Activated gamma-delta T cell (primary cell): Measurements from ENCODE around the gene NPR2.

Source experiments
- DNase-seq: peaks from one replicate; lab custom pipeline; 2025; lab: John Stamatoyannopoulos, UW

Gene NPR2

GRCh38 chr9:35832814-35833213, 41.4 kb downstream of the NPR2 start:
- DNase-seq = no peak

GRCh38 chr9:35834260-35835215, 43.1 kb downstream of the NPR2 start:
- no peak for DNase-seq

DNA sequence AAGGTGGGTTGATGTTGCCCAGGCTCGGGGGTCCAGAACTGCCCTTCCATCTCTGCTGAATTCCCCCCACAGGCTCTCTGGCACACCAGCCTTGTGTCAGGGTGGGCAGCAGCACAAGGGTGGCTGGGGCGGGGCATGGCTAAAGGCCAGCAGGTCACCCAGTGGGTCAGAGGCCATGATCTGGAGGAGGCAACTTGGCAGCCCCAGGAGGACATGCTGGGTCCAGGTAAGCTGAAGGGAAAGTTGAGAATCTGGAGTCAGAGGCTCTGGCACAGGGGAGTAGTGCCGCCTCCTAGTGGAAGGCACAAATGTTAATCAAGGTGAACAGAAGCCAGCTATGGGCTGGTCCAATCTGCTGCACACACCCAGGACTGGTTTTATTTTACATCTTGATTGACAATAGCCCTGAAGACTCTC, 43.8 kb downstream of the NPR2 start:
- DNase-seq = no peak

DNA sequence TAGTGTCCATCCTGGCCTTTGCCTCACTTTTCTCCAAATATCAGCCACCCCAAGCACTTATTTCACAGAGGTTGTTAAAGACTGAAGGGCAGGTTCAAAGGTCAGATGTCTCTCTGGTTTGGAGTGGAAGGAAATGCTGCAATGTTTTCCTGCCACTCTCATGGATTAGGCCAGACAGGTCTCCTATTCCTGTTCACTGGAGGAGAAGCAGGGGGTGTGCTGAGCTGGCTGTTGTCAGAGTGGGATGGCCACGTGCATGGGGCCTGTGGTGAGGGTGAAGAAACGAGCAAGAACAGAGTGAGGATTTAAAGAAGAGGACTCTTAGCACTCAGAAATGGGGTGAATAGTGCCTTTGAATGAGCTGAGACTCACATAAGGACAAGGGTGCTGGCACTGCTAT, 44.4 kb downstream of the NPR2 start:
- DNase-seq = no peak

DNA sequence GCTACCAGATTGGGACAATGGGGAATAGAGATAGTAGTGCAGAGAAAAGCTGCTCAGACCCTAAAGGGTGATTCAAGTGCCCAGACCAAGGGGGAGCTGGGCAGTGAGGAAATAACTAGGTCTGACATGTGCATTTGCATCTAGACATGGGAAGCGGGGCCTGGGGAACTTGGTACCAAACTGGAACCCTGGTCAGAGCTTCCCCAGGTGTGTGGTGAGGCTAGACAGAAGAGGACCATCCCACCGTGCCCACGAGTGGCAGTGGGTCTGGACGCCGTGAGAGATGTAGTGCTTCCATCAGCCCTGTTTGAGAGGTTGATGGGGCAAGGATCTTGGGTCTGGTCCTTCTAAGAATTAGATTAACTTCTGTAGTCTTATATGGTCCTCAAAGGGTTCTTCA, 45.2 kb downstream of the NPR2 start:
- no peak for DNase-seq

DNA sequence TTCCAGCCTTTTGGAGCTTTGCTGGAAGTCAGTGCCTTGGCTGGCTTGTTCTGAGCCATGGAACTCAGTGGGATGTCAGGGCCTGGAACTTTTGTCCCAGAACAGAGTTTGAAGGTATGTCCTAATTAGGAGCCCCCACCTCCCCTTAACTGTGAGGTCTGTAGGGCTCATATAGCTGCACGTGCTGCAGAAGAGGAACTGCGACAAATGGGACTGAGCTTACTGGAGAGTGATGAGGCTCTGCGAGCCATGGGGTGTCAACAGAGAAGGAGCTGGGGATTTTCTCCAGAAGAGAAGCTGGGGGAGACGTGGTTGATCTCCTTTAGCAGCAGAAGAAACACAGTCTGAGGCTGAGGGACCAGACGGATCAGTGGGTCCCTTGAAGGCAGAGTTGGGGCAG, 48.5 kb downstream of the NPR2 start:
- no peak for DNase-seq

DNA sequence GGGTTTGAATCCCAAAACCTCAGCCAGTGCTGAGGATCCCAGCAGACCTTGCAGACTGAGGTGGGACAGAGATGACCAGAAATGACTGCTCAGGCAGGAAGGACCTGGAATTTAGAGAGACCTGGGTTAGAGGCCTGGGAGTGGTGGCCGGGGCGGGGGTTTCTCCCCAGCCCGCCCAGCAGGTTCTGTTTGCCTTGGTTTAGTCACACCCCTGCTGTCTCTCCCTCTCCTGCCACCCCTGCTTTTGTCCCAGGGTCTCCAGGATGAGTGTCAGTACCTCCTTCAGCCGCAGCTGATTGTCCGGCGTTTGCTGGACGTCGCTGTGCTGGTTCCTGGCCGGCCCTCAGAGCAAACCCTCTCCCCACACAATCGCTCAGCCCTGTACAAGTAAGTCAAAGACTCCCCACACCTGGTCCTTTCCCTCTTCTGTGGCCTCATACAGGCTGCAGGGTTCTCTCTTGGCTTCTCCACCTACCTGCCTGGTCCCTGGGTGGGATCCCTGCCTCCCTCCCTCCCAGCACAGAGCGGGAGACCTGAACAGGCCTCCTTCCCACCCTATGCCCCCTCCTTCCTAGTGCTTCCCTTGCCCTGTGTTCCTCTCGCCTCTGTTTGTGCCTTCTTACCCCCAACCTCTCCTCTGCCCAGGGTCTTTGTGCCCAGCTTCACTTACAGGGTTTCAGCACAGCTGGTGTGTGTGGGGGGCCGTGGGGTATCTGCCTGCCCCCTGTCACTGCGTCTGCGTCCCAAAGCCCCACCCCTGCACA, 49.7 kb downstream of the NPR2 start:
- no peak for DNase-seq

DNA sequence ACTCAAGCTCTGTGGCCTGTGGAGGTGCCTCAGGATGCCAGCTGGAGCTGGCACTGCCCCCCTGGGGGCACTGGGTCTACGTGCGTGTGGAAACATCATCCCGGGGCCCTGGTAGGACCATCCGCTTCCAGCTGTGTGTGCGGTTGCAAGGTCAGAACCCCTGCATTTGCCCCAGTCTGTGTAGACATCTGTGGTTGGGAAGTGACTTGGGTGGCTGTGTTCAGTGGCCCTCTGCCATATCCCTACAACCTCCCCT, 50.2 kb downstream of the NPR2 start:
- DNase-seq = no peak

DNA sequence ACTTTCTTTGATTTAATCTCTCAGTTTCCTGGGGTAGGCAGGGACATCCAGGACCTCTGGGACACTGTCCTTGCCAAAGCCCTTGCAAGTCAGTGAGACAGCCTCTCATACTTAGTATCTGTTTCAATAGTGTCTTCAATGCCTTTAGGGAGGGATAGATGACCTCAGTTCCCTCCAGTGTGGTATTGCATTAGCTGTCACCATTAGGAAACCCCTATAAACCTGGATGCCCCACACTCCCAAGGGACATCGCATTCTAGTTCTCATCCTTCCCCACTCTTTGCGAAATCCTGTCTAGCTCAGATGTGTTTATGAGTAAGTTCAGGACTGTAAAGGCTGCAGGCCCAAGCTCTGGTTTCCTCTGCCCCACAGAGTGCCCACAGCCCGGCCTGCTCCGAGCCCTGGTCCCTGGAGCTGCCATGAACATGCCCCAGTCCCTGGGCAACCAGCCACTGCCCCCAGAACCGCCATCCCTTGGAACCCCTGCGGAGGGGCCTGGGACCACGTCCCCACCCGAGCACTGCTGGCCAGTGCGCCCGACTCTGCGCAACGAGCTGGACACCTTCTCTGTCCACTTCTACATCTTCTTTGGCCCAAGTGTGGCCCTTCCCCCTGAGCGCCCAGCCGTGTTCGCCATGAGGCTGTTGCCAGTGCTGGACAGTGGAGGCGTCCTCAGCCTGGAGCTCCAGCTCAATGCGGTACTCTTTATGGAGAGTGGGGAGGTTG, 50.8 kb downstream of the NPR2 start:
- no peak for DNase-seq

GRCh38 chr9:35842795-35843194, 51.4 kb downstream of the NPR2 start:
- DNase-seq = no peak

DNA sequence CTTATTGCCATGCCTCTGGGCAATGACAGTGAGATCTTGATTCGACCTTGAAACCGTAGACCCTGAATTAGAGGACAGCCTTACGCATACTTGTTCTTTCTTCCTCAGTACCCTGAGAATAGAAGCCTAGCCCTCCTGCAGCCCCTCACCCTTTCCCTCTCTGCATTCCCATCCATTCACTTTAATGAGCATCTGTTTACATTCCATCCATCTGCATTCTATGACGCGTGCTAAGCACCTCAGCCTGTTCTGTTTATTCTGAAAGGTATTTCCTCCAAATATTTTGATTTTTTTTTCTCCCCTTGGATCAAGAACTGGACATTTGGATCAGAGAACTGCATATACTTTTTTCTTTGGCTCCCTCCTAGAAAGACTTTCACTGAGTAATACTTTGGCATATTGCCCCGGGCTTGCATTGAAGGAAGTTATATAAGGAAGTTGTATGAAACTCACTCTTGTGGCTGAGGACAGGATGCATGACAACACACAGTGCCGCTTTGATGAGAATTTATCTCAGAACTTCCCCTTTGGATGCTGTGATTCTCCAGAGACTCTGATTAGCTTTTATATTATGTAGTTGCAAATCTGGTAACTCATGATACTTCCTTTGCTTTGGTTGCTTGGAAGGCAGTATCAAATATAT, 53.4 kb downstream of the NPR2 start:
- no peak for DNase-seq

DNA sequence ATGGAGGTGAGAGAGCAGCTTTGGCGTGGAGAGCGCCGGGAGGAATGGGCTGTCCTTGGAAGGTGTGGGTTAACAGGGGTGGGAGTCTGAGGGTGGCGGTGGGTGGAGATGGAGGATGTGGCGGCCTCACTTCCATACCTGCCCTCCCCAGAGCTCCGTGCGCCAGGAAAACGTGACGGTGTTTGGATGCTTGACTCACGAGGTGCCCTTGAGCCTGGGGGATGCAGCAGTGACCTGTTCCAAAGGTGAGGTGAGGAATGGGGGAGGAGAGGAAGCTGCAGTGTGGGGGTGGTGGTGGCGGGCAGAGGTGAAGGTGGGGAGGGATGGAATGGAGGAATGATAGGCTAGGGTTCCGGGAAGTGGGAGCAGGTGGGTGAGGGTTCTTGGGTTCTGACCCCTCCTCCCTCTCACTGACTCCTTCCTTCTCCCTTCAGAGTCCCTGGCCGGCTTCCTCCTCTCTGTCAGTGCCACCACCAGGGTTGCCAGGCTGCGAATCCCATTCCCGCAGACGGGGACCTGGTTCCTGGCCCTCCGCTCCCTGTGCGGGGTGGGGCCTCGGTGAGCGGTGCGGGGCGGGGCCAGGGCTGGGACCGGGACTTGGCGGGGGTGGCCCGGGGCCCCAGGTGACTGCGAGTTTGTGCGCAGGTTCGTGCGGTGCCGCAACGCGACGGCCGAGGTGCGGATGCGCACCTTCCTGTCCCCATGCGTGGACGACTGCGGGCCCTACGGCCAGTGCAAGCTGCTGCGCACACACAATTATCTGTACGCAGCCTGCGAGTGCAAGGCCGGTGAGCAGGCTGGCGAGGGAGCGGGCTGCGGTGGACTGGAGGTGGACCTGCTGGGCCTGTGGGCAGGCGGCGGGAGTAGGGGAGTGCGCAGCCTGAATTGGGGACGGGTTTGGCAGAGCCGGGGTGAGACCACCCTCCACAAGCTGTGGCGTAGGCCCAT, 54.7 kb downstream of the NPR2 start:
- DNase-seq = no peak

DNA sequence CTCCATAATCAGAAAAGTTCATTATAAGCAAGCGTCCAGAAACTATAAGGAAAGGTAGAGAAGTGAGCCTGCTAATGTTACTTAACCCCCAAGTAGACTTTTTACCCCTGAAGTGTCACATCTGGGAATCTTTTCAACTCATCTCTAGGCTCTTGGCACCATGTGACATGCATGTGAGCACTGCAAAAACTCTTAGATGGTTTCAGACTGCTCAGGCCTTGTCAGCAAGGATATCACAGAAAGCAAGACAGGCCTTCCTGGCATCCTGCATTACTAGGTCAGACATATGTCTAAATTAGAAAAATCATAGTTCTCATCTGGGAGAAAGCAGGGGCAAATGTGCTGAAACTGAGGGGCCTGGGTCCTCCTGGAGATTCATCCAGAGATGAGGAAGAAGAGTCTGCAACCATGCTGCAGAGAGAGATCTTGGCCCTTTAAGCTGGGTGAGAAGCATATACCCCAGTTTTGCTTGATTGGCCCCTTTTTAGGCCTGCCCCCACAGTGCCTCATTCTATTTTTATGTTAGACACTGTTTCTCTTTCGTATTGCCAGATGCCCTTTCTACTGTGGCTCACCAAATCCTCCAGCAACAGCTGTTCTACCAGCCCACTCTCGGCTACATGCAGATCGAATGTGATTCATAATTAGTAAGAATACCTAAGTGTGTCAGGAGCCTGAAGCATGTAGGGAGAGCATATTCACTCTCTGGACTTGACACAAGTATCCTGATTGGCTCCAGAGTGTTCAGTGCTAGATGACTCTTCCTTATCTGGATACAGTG, 56.6 kb downstream of the NPR2 start:
- no peak for DNase-seq

DNA sequence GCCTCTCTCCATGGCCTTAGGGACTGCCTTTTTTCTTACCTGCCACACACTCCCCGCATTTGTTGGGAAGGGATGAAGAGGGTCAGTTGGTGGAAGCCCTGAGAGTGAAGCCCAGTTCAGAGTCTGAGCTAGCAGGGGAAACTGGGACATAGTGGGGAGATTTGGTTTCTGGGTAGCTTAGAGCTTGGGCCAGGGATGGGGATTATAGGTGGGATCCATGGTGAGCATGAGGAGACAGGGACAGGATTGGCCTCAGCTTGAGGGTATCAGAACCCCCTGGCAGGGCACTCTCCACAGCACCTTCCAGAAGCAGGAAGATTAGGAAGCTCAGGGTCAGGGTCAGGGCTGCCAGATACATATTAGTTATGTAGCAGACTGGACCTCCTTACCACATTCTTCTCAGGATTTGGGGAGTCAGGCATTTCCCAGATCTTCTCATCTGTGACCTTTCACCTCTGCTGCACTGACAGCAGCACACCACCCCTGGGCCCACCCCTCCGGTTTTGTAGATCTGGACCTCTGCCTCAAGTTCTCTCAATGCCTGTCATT, 61.0 kb downstream of the NPR2 start:
- DNase-seq = no peak

- DNase-seq = no peak
Observed at GRCh38 chr9:35852876-35853865, 61.8 kb downstream of the NPR2 start.

DNA sequence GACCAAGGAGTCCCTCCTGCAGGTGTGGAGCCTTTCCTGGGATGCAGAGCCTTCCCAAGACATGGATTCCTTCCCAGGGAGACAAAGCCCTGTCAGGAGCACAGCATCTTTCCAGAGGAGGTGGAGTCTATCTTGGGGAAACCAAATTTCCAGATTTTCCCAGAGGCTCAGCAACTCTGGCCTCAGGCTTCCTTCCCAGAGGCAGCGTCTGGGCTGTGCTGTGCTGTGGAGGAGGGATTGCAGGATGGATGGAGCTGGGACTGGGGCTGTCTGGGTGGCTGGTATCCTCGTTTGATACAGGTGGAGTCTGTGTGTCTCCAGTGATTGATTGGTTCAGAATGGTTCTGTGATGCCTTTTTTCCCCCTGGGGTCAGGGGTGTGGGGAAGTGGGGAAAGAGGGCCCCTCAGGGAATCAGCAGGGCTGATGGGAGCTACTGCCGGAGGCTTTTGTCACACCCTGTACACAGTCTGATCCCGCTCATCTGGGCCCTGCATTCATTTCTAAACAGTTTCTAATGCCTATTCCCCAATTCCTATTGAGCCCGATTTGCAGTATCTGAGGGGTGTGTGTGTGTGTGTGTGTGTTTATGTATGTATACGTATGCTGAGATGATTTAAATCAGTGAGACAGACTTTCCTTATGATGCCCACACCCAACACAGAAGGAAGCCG, 62.8 kb downstream of the NPR2 start:
- no peak for DNase-seq

DNA sequence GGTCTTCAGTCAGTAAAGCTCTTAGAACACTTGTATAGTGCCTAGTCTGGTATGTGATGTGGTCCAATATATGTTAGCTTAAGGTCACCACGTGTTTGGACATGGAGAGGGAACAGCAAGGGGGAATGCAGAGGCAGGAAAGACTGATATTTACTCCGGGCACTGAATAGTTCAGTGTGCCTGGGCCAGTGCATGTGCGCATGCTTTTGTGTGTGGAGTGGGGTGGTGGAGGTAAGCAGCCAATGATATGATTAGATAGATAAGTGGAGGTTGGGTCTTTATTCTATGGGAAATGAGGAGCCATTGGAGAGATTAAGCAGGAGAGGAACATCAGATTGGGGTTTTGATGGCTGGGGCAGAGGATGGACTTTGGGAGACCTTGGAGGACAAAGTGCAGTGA, 64.8 kb downstream of the NPR2 start:
- DNase-seq = no peak

DNA sequence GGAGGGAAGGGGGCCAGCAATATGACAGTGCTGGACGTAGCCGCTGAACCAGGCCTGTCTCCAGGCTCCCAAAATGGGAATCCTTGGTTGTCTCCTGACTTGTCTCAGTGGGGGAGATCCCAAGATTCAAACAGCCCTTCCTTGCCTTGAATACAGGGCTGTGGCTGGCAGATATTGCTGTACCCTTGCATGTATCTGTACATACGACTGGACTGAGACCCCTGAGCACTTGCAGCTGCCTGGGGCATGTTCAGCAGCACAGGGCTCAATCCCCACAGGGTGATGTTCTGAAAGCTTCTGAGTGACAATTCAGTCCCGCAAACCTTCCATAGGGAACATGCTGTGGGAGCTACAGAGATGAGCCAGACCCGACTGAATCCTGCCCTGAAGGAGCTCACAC, 65.5 kb downstream of the NPR2 start:
- DNase-seq = no peak
